Liver (tissue), 9 donors: ENCODE data around the gene ALB. TPM values are rescaled to one million over a fixed set of nuclear protein-coding genes. Genes with fewer than 3 reads are reported as not detected.

Source experiments
- DNase-seq: peaks from one replicate; pipeline ENCODE4 v3.0.0-alpha.2; 2017; ENCODE audit warnings: low spot score
- H3K27ac ChIP-seq, 2 donors: one replicate each; pipeline ENCODE4 v1.7.0; 2013; ENCODE audit warnings: inconsistent platforms in 2 of 2, low read length in 2 of 2, control low read depth in 1 of 2, low read depth in 1 of 2, mild to moderate bottlenecking in 1 of 2
- H3K27me3 ChIP-seq, 4 donors: one replicate each; pipeline versions ENCODE4 v1.6.1 to v1.7.0; 2013; ENCODE audit warnings: low read length in 3 of 4, inconsistent platforms in 1 of 4, mild to moderate bottlenecking in 1 of 4, moderate library complexity in 1 of 4; ENCODE audit not compliant: control insufficient read depth in 4 of 4, insufficient read depth in 4 of 4
- H3K36me3 ChIP-seq, 4 donors: one replicate each; pipeline versions ENCODE4 v1.6.1 to v1.7.0; 2013; ENCODE audit warnings: low read length in 3 of 4, mild to moderate bottlenecking in 3 of 4, low read depth in 1 of 4, moderate library complexity in 1 of 4; ENCODE audit not compliant: control insufficient read depth in 4 of 4, insufficient read depth in 3 of 4
- H3K4me1 ChIP-seq, 4 donors: one replicate each; pipeline versions ENCODE4 v1.6.1 to v1.7.0; 2013; ENCODE audit warnings: low read length in 3 of 4, mild to moderate bottlenecking in 3 of 4, moderate library complexity in 1 of 4; ENCODE audit not compliant: control insufficient read depth in 4 of 4, insufficient read depth in 4 of 4
- H3K4me3 ChIP-seq, 3 donors: one replicate each; pipeline versions ENCODE4 v1.6.1 to v1.7.0; 2013; ENCODE audit warnings: low read length in 3 of 3, control low read depth in 1 of 3, low read depth in 1 of 3, mild to moderate bottlenecking in 1 of 3
- H3K9ac ChIP-seq, 2 donors: one replicate each; pipeline ENCODE4 v1.7.0; 2013; ENCODE audit warnings: low read length in 2 of 2, mild to moderate bottlenecking in 2 of 2, moderate library complexity in 2 of 2, control low read depth in 1 of 2, low read depth in 1 of 2
- H3K9me3 ChIP-seq, 4 donors: one replicate each; pipeline versions ENCODE4 v1.6.1 to v1.7.0; 2013; ENCODE audit warnings: low read length in 3 of 4; ENCODE audit not compliant: control insufficient read depth in 4 of 4
- ATF3 ChIP-seq: IDR thresholded peaks from 2 replicates; pipeline ENCODE4 v1.6.1; 2016; ENCODE audit warnings: antibody characterized with exemption
- EGR1 ChIP-seq, 2 donors: IDR thresholded peaks; 2 replicates each; pipeline ENCODE4 v1.6.1; 2016 to 2018; ENCODE audit warnings: antibody characterized with exemption in 2 of 2, low read depth in 2 of 2
- FOXA1 ChIP-seq: IDR thresholded peaks from 2 replicates; pipeline ENCODE4 v1.6.1; 2016; ENCODE audit warnings: antibody characterized with exemption
- FOXA2 ChIP-seq: IDR thresholded peaks from 2 replicates; pipeline ENCODE4 v1.6.1; 2016; ENCODE audit warnings: antibody characterized with exemption
- GABPA ChIP-seq, 2 donors: IDR thresholded peaks in 1 of 2; conservative IDR thresholded peaks in 1 of 2; 2 replicates each; pipeline ENCODE4 v1.6.1; 2016; ENCODE audit warnings: antibody characterized with exemption in 2 of 2, mild to moderate bottlenecking in 1 of 2, moderate library complexity in 1 of 2
- HNF4A ChIP-seq, 2 donors: conservative IDR thresholded peaks; 2 replicates each; pipeline ENCODE4 v1.6.1; 2016; ENCODE audit warnings: antibody characterized with exemption in 2 of 2, mild to moderate bottlenecking in 2 of 2
- HNF4G ChIP-seq: IDR thresholded peaks from 2 replicates; pipeline ENCODE4 v1.6.1; 2016; ENCODE audit warnings: antibody characterized with exemption
- JUND ChIP-seq, 2 donors: IDR thresholded peaks; 2 replicates each; pipeline ENCODE4 v1.6.1; 2016; ENCODE audit warnings: antibody characterized with exemption in 2 of 2
- MAX ChIP-seq: IDR thresholded peaks from 2 replicates; pipeline ENCODE4 v1.6.1; 2016; ENCODE audit warnings: antibody characterized with exemption
- NR2F2 ChIP-seq: IDR thresholded peaks from 2 replicates; pipeline ENCODE4 v1.6.1; 2016; ENCODE audit warnings: antibody characterized with exemption
- RAD21 ChIP-seq, 2 donors: IDR thresholded peaks; 2 replicates each; pipeline ENCODE4 v1.6.1; 2016; ENCODE audit warnings: antibody characterized with exemption in 2 of 2, mild to moderate bottlenecking in 2 of 2
- REST ChIP-seq: IDR thresholded peaks from 2 replicates; pipeline ENCODE4 v1.6.1; 2016; ENCODE audit warnings: antibody characterized with exemption, mild to moderate bottlenecking
- RXRA ChIP-seq, 2 donors: IDR thresholded peaks; 2 replicates each; pipeline ENCODE4 v1.6.1; 2017 to 2018; ENCODE audit warnings: antibody characterized with exemption in 2 of 2, mild to moderate bottlenecking in 1 of 2
- SP1 ChIP-seq: IDR thresholded peaks from 2 replicates; pipeline ENCODE4 v1.6.1; 2018; ENCODE audit warnings: antibody characterized with exemption, mild to moderate bottlenecking
- TAF1 ChIP-seq: conservative IDR thresholded peaks from 2 replicates; pipeline ENCODE4 v1.6.1; 2016; ENCODE audit warnings: antibody characterized with exemption, mild to moderate bottlenecking
- YY1 ChIP-seq: IDR thresholded peaks from 2 replicates; pipeline ENCODE4 v1.6.1; 2016; ENCODE audit warnings: antibody characterized with exemption, mild to moderate bottlenecking
- ZBTB33 ChIP-seq: IDR thresholded peaks from 2 replicates; pipeline ENCODE4 v1.6.1; 2016; ENCODE audit warnings: antibody characterized with exemption
- WGBS: extraction: QIAGEN DNeasy Blood & Tissue Kit; methylation state at CpG from one replicate; pipeline ENCODE4 v1.1.7; 2013; 5-methylcytosine and 5-hydroxymethylcytosine counted together
- polyA plus RNA-seq, 2 donors: library from polyadenylated mRNA; stranded (reverse) in 1 of 2; unstranded in 1 of 2; fragments of 200-250 nt in 1 of 2; fragments of >200 nt in 1 of 2; fragmentation: Nextera tagmentation in 1 of 2; extraction: Ambion mirVana in 1 of 2; gene quantifications; one replicate each; pipeline versions ENCODE4 v1.2.1 to v1.2.3, GENCODE V29; 2013 to 2015
- total RNA-seq, 2 donors: library from RNA; depleted of rRNA; stranded (reverse); fragments of >200 nt; gene quantifications; one replicate each; pipeline ENCODE4 v1.2.3, GENCODE V29; 2014
- donor health status: healthy.
- donor health status: healthy.
- donor health status: healthy.
- donor health status: healthy.
- donor health status: healthy.

ALB gene
- total and polyA plus RNA-seq, 4 donors, result 33,161 to 59,987 (median 35,513) TPM

- H3K27ac ChIP-seq, result peak overlapping the region; percentile 53 to 79
- TF ChIP-seq RXRA (IDR thresholded peaks at IDR 0.05), result no peak
- no peak for TF ChIP-seq RAD21 (IDR thresholded peaks at IDR 0.05)
- no peak for TF ChIP-seq EGR1 (IDR thresholded peaks at IDR 0.05; ENCODE audit: low read depth in 2 of 2)
- TF ChIP-seq ATF3, result no peak
- no peak for TF ChIP-seq SP1
- TF ChIP-seq FOXA2, result no peak
- no peak for TF ChIP-seq FOXA1
- TF ChIP-seq MAX, result no peak
- no peak for DNase-seq
- no peak overlapping the region for H3K4me3 ChIP-seq
- H3K27me3 ChIP-seq, result no peaks in the 10 kb centered on the region
- no peaks in the 10 kb centered on the region for H3K9me3 ChIP-seq
- H3K9ac ChIP-seq, result peak overlapping the region in 1 of 2 donors; percentile 63
- peaks cover 4 to 66% (median 46%) of the 10 kb centered on the region in 4 donors for H3K4me1 ChIP-seq
- H3K36me3 ChIP-seq, result no peaks in the 10 kb centered on the region
Measured at GRCh38 chr4:73379946-73380345, 24.1 kb upstream of the ALB start.

- no peak overlapping the region for H3K4me3 ChIP-seq
- no peaks in the 10 kb centered on the region for H3K36me3 ChIP-seq
- H3K9ac ChIP-seq, result no peak overlapping the region
- H3K27ac ChIP-seq, result peak overlapping the region; percentile 38 to 71
- no peaks in the 10 kb centered on the region for H3K9me3 ChIP-seq
- peak; percentile 28 for TF ChIP-seq MAX
- peak; percentile 56 for TF ChIP-seq YY1
- TF ChIP-seq FOXA2, result no peak
- no peak for TF ChIP-seq FOXA1
- peak in 1 of 2 donors; percentile 20 for TF ChIP-seq RXRA (IDR thresholded peaks at IDR 0.05)
- TF ChIP-seq HNF4A (conservative IDR thresholded peaks at IDR 0.05), result peak in 1 of 2 donors; percentile 32
- TF ChIP-seq SP1, result no peak
- no peak for TF ChIP-seq RAD21 (IDR thresholded peaks at IDR 0.05)
- peaks cover 2 to 62% (median 36%) of the 10 kb centered on the region in 4 donors for H3K4me1 ChIP-seq
- no peaks in the 10 kb centered on the region for H3K27me3 ChIP-seq
- 41% methylated on average over 1 of the region's 1 CpG for WGBS
- DNase-seq, result no peak
Measured at GRCh38 chr4:73381214-73381613, 22.9 kb upstream of the ALB start.

- Histone ChIP-seq H3K9me3 (no peaks in the 10 kb centered on the region), H3K27ac (peak overlapping the region; percentile 1 to 69), H3K4me3 (no peak overlapping the region), H3K36me3 (no peaks in the 10 kb centered on the region), H3K27me3 (no peaks in the 10 kb centered on the region), H3K9ac (peak overlapping the region; percentile 38 to 50), H3K4me1 (peaks cover 2 to 52% (median 24%) of the 10 kb centered on the region in 4 donors)
- WGBS, result 39% methylated on average over 3 of the region's 3 CpGs
- TF ChIP-seq YY1 (peak; percentile 29), JUND (IDR thresholded peaks at IDR 0.05) (no peak), RAD21 (IDR thresholded peaks at IDR 0.05) (no peak)
- DNase-seq, result no peak
Measured at GRCh38 chr4:73383452-73383851, 20.6 kb upstream of the ALB start.

GRCh38 chr4:73387552-73387951 lies 16.5 kb upstream of the ALB start:
- Histone ChIP-seq H3K27ac (peak overlapping the region in 1 of 2 donors; percentile 67), H3K9me3 (no peaks in the 10 kb centered on the region), H3K9ac (no peak overlapping the region), H3K27me3 (no peaks in the 10 kb centered on the region), H3K36me3 (no peaks in the 10 kb centered on the region), H3K4me3 (no peak overlapping the region), H3K4me1 (peaks cover 1 to 56% (median 25%) of the 10 kb centered on the region in 4 donors)
- no peak for DNase-seq
- TF ChIP-seq SP1 (no peak), REST (no peak), EGR1 (IDR thresholded peaks at IDR 0.05; ENCODE audit: low read depth in 2 of 2) (no peak), GABPA (IDR thresholded peaks at IDR 0.05 in 1 of 2, conservative IDR thresholded peaks at IDR 0.05 in 1 of 2) (no peak), NR2F2 (no peak), HNF4G (no peak), JUND (IDR thresholded peaks at IDR 0.05) (no peak), ZBTB33 (no peak), RXRA (IDR thresholded peaks at IDR 0.05) (no peak), RAD21 (IDR thresholded peaks at IDR 0.05) (no peak), TAF1 (no peak), FOXA2 (no peak)
